ENCODE data around the gene FAM136A. TPM values are rescaled to one million over a fixed set of nuclear protein-coding genes. Genes with fewer than 3 reads are reported as not detected.

The FAM136A gene
- total RNA-seq, 1 experiment from 2014 or later: 85.9 TPM

- Histone ChIP-seq H3K27me3 (ENCODE audit: low read length) (no peaks in the 10 kb centered on the region), H2AFZ (ENCODE audit: low read length) (no peak overlapping the region), H4K20me1 (ENCODE audit: insufficient read depth, low read depth, low read length) (no peaks in the 10 kb centered on the region), H3K36me3 (ENCODE audit: insufficient read depth, low read length) (no peaks in the 10 kb centered on the region), H3K4me1 (ENCODE audit: low read length) (no peaks in the 10 kb centered on the region), H3K79me2 (ENCODE audit: low read length) (no peaks in the 10 kb centered on the region), H3K9me2 (replicated peaks; ENCODE audit: insufficient read depth, low read length) (no peaks in the 10 kb centered on the region), H3K27ac (ENCODE audit: low read length) (no peak overlapping the region), H3K9ac (ENCODE audit: low read length) (no peak overlapping the region), H3K9me3 (ENCODE audit: low read length) (no peaks in the 10 kb centered on the region), H3K4me3 (ENCODE audit: low read length) (no peak overlapping the region), H3K4me2 (ENCODE audit: low read depth, low read length, poor library complexity, severe bottlenecking) (no peak overlapping the region)
- no peak for DNase-seq
These were observed 29.1 kb upstream of the FAM136A start for GRCh38 chr2:70331012-70331411.

- Histone ChIP-seq H3K4me1 (ENCODE audit: low read length) (no peaks in the 10 kb centered on the region), H3K79me2 (ENCODE audit: low read length) (no peaks in the 10 kb centered on the region), H3K27me3 (ENCODE audit: low read length) (no peaks in the 10 kb centered on the region), H3K4me3 (ENCODE audit: low read length) (no peak overlapping the region), H3K9ac (ENCODE audit: low read length) (no peak overlapping the region), H4K20me1 (ENCODE audit: insufficient read depth, low read depth, low read length) (no peaks in the 10 kb centered on the region), H3K27ac (ENCODE audit: low read length) (no peak overlapping the region), H3K4me2 (ENCODE audit: low read depth, low read length, poor library complexity, severe bottlenecking) (no peak overlapping the region), H3K36me3 (ENCODE audit: insufficient read depth, low read length) (no peaks in the 10 kb centered on the region), H3K9me2 (replicated peaks; ENCODE audit: insufficient read depth, low read length) (no peaks in the 10 kb centered on the region), H3K9me3 (ENCODE audit: low read length) (no peaks in the 10 kb centered on the region), H2AFZ (ENCODE audit: low read length) (no peak overlapping the region)
- no peak for DNase-seq
These were observed 28.6 kb upstream of the FAM136A start for GRCh38 chr2:70330476-70330875.

- no peaks in the 10 kb centered on the region for H3K36me3 ChIP-seq (ENCODE audit: insufficient read depth, low read length)
- no peaks in the 10 kb centered on the region for H3K79me2 ChIP-seq (ENCODE audit: low read length)
- no peaks in the 10 kb centered on the region for H3K4me1 ChIP-seq (ENCODE audit: low read length)
- H4K20me1 ChIP-seq (ENCODE audit: insufficient read depth, low read depth, low read length): no peaks in the 10 kb centered on the region
- no peaks in the 10 kb centered on the region for H3K9me2 ChIP-seq (replicated peaks; ENCODE audit: insufficient read depth, low read length)
- no peak overlapping the region for H3K9ac ChIP-seq (ENCODE audit: low read length)
- DNase-seq: no peak
- no peak overlapping the region for H3K4me3 ChIP-seq (ENCODE audit: low read length)
- no peak overlapping the region for H3K27ac ChIP-seq (ENCODE audit: low read length)
- H3K9me3 ChIP-seq (ENCODE audit: low read length): no peaks in the 10 kb centered on the region
- no peak overlapping the region for H3K4me2 ChIP-seq (ENCODE audit: low read depth, low read length, poor library complexity, severe bottlenecking)
- no peak overlapping the region for H2AFZ ChIP-seq (ENCODE audit: low read length)
- no peaks in the 10 kb centered on the region for H3K27me3 ChIP-seq (ENCODE audit: low read length)
These were observed 27.2 kb upstream of the FAM136A start for GRCh38 chr2:70328921-70329561.

- Histone ChIP-seq H3K9me2 (replicated peaks; ENCODE audit: insufficient read depth, low read length) (no peaks in the 10 kb centered on the region), H3K36me3 (ENCODE audit: insufficient read depth, low read length) (no peaks in the 10 kb centered on the region), H2AFZ (ENCODE audit: low read length) (no peak overlapping the region), H3K9ac (ENCODE audit: low read length) (no peak overlapping the region), H3K27me3 (ENCODE audit: low read length) (no peaks in the 10 kb centered on the region), H4K20me1 (ENCODE audit: insufficient read depth, low read depth, low read length) (no peaks in the 10 kb centered on the region), H3K4me3 (ENCODE audit: low read length) (no peak overlapping the region), H3K79me2 (ENCODE audit: low read length) (no peaks in the 10 kb centered on the region), H3K4me1 (ENCODE audit: low read length) (no peaks in the 10 kb centered on the region), H3K27ac (ENCODE audit: low read length) (no peak overlapping the region), H3K4me2 (ENCODE audit: low read depth, low read length, poor library complexity, severe bottlenecking) (no peak overlapping the region), H3K9me3 (ENCODE audit: low read length) (no peaks in the 10 kb centered on the region)
- no peak for DNase-seq
These were observed 24.0 kb upstream of the FAM136A start for GRCh38 chr2:70325875-70326274.

GRCh38 chr2:70322518-70322917 lies 20.7 kb upstream of the FAM136A start:
- no peak overlapping the region for H2AFZ ChIP-seq (ENCODE audit: low read length)
- H3K4me2 ChIP-seq (ENCODE audit: low read depth, low read length, poor library complexity, severe bottlenecking): no peak overlapping the region
- no peaks in the 10 kb centered on the region for H3K36me3 ChIP-seq (ENCODE audit: insufficient read depth, low read length)
- H3K27me3 ChIP-seq (ENCODE audit: low read length): no peaks in the 10 kb centered on the region
- DNase-seq: no peak
- no peaks in the 10 kb centered on the region for H3K9me2 ChIP-seq (replicated peaks; ENCODE audit: insufficient read depth, low read length)
- no peak overlapping the region for H3K4me3 ChIP-seq (ENCODE audit: low read length)
- no peak overlapping the region for H3K9ac ChIP-seq (ENCODE audit: low read length)
- H3K4me1 ChIP-seq (ENCODE audit: low read length): no peaks in the 10 kb centered on the region
- H3K9me3 ChIP-seq (ENCODE audit: low read length): no peaks in the 10 kb centered on the region
- no peak overlapping the region for H3K27ac ChIP-seq (ENCODE audit: low read length)
- H4K20me1 ChIP-seq (ENCODE audit: insufficient read depth, low read depth, low read length): no peaks in the 10 kb centered on the region
- H3K79me2 ChIP-seq (ENCODE audit: low read length): no peaks in the 10 kb centered on the region

- Histone ChIP-seq H3K27me3 (ENCODE audit: low read length) (no peaks in the 10 kb centered on the region), H3K9me3 (ENCODE audit: low read length) (no peaks in the 10 kb centered on the region), H3K4me3 (ENCODE audit: low read length) (no peak overlapping the region), H3K9ac (ENCODE audit: low read length) (no peak overlapping the region), H3K4me1 (ENCODE audit: low read length) (no peaks in the 10 kb centered on the region), H3K27ac (ENCODE audit: low read length) (no peak overlapping the region), H3K9me2 (replicated peaks; ENCODE audit: insufficient read depth, low read length) (no peaks in the 10 kb centered on the region), H3K36me3 (ENCODE audit: insufficient read depth, low read length) (no peaks in the 10 kb centered on the region), H2AFZ (ENCODE audit: low read length) (no peak overlapping the region), H3K4me2 (ENCODE audit: low read depth, low read length, poor library complexity, severe bottlenecking) (no peak overlapping the region), H4K20me1 (ENCODE audit: insufficient read depth, low read depth, low read length) (no peaks in the 10 kb centered on the region), H3K79me2 (ENCODE audit: low read length) (no peaks in the 10 kb centered on the region)
- no peak for DNase-seq
These were observed 19.5 kb upstream of the FAM136A start for GRCh38 chr2:70321370-70321769.

- Histone ChIP-seq H3K9ac (ENCODE audit: low read length) (no peak overlapping the region), H2AFZ (ENCODE audit: low read length) (no peak overlapping the region), H3K79me2 (ENCODE audit: low read length) (no peaks in the 10 kb centered on the region), H3K36me3 (ENCODE audit: insufficient read depth, low read length) (no peaks in the 10 kb centered on the region), H3K27me3 (ENCODE audit: low read length) (no peaks in the 10 kb centered on the region), H3K4me3 (ENCODE audit: low read length) (no peak overlapping the region), H3K4me1 (ENCODE audit: low read length) (no peaks in the 10 kb centered on the region), H3K9me2 (replicated peaks; ENCODE audit: insufficient read depth, low read length) (no peaks in the 10 kb centered on the region), H3K27ac (ENCODE audit: low read length) (no peak overlapping the region), H3K9me3 (ENCODE audit: low read length) (no peaks in the 10 kb centered on the region), H4K20me1 (ENCODE audit: insufficient read depth, low read depth, low read length) (no peaks in the 10 kb centered on the region), H3K4me2 (ENCODE audit: low read depth, low read length, poor library complexity, severe bottlenecking) (no peak overlapping the region)
- DNase-seq: no peak
These were observed 12.8 kb upstream of the FAM136A start for GRCh38 chr2:70314640-70315039.

- H3K9me3 ChIP-seq (ENCODE audit: low read length): no peaks in the 10 kb centered on the region
- H3K79me2 ChIP-seq (ENCODE audit: low read length): no peaks in the 10 kb centered on the region
- no peaks in the 10 kb centered on the region for H3K4me1 ChIP-seq (ENCODE audit: low read length)
- DNase-seq: peak; percentile 34
- no peak overlapping the region for H3K9ac ChIP-seq (ENCODE audit: low read length)
- no peak overlapping the region for H3K4me2 ChIP-seq (ENCODE audit: low read depth, low read length, poor library complexity, severe bottlenecking)
- no peaks in the 10 kb centered on the region for H3K36me3 ChIP-seq (ENCODE audit: insufficient read depth, low read length)
- H4K20me1 ChIP-seq (ENCODE audit: insufficient read depth, low read depth, low read length): no peaks in the 10 kb centered on the region
- no peaks in the 10 kb centered on the region for H3K9me2 ChIP-seq (replicated peaks; ENCODE audit: insufficient read depth, low read length)
- no peaks in the 10 kb centered on the region for H3K27me3 ChIP-seq (ENCODE audit: low read length)
- H3K27ac ChIP-seq (ENCODE audit: low read length): no peak overlapping the region
- H2AFZ ChIP-seq (ENCODE audit: low read length): no peak overlapping the region
- H3K4me3 ChIP-seq (ENCODE audit: low read length): no peak overlapping the region
These were observed 10.7 kb upstream of the FAM136A start for GRCh38 chr2:70312560-70312959.

- Histone ChIP-seq H3K9me2 (replicated peaks; ENCODE audit: insufficient read depth, low read length) (no peaks in the 10 kb centered on the region), H3K9ac (ENCODE audit: low read length) (no peak overlapping the region), H3K27ac (ENCODE audit: low read length) (no peak overlapping the region), H3K27me3 (ENCODE audit: low read length) (no peaks in the 10 kb centered on the region), H3K79me2 (ENCODE audit: low read length) (no peaks in the 10 kb centered on the region), H4K20me1 (ENCODE audit: insufficient read depth, low read depth, low read length) (no peaks in the 10 kb centered on the region), H3K4me2 (ENCODE audit: low read depth, low read length, poor library complexity, severe bottlenecking) (no peak overlapping the region), H3K36me3 (ENCODE audit: insufficient read depth, low read length) (no peaks in the 10 kb centered on the region), H2AFZ (ENCODE audit: low read length) (no peak overlapping the region), H3K4me3 (ENCODE audit: low read length) (no peak overlapping the region), H3K9me3 (ENCODE audit: low read length) (no peaks in the 10 kb centered on the region), H3K4me1 (ENCODE audit: low read length) (no peaks in the 10 kb centered on the region)
- DNase-seq: no peak
These were observed 9.0 kb upstream of the FAM136A start for GRCh38 chr2:70310899-70311298.

Measured in Karpas-422 (cell line).